Ishikawa (cell line): ENCODE data around the gene MYMX.

Source experiments
- CEBPB ChIP-seq: IDR thresholded peaks from 2 replicates; pipeline ENCODE4 v1.6.1; 2012
- EGR1 ChIP-seq: IDR thresholded peaks from 2 replicates; pipeline ENCODE4 v1.6.1; 2012
- EP300 ChIP-seq: IDR thresholded peaks from 2 replicates; pipeline ENCODE4 v1.6.1; 2012; ENCODE audit warnings: borderline replicate concordance
- FOXM1 ChIP-seq: IDR thresholded peaks from 2 replicates; pipeline ENCODE4 v1.6.1; 2012; ENCODE audit warnings: low read depth, borderline replicate concordance
- MAX ChIP-seq: IDR thresholded peaks from 2 replicates; pipeline ENCODE4 v1.6.1; 2012
- NFIC ChIP-seq: IDR thresholded peaks from 2 replicates; pipeline ENCODE4 v1.6.1; 2012
- RAD21 ChIP-seq: IDR thresholded peaks from 2 replicates; pipeline ENCODE4 v1.6.1; 2012; ENCODE audit warnings: low read depth
- REST ChIP-seq: IDR thresholded peaks from 2 replicates; pipeline ENCODE4 v1.6.1; 2012; ENCODE audit warnings: low read depth, mild to moderate bottlenecking
- TAF1 ChIP-seq: IDR thresholded peaks from 2 replicates; pipeline ENCODE4 v1.6.1; 2012; ENCODE audit warnings: low read depth, mild to moderate bottlenecking
- TCF12 ChIP-seq: IDR thresholded peaks from 2 replicates; pipeline ENCODE4 v1.6.1; 2012; ENCODE audit warnings: low read depth
- TEAD4 ChIP-seq: IDR thresholded peaks from 2 replicates; pipeline ENCODE4 v1.6.1; 2012
- USF1 ChIP-seq: IDR thresholded peaks from 2 replicates; pipeline ENCODE4 v1.6.1; 2012
- YY1 ChIP-seq: IDR thresholded peaks from 2 replicates; pipeline ENCODE4 v1.6.1; 2012; ENCODE audit warnings: low read depth
- ZBTB7A ChIP-seq: IDR thresholded peaks from 2 replicates; pipeline ENCODE4 v1.6.1; 2012; ENCODE audit warnings: low read depth

- TF ChIP-seq EP300 = no peak
- TF ChIP-seq REST = no peak
- no peak for TF ChIP-seq TAF1
- no peak for TF ChIP-seq EGR1
- TF ChIP-seq YY1 = no peak
- no peak for TF ChIP-seq TCF12
- no peak for TF ChIP-seq USF1
- TF ChIP-seq RAD21 = no peak
- TF ChIP-seq CEBPB = no peak
- no peak for TF ChIP-seq NFIC
- no peak for TF ChIP-seq MAX
- TF ChIP-seq FOXM1 = no peak
- no peak for TF ChIP-seq TEAD4
- no peak for TF ChIP-seq ZBTB7A
Measured at GRCh38 chr6:44250718-44251123, 34.0 kb downstream of the MYMX start.
